Measurements from ENCODE around the gene MRTFA. TPM values are rescaled to one million over a fixed set of nuclear protein-coding genes. Genes with fewer than 3 reads are reported as not detected.

Gene MRTFA
- total RNA-seq, 1 donor from 2014 or later, result 115 TPM

GRCh38 chr22:40642316-40642715 lies 5.8 kb upstream of the MRTFA start:
- H3K9me3 Mint-ChIP-seq, result no peaks in the 10 kb centered on the region
- H3K4me1 Mint-ChIP-seq, result peaks cover 13% of the 10 kb centered on the region
- ChIA-PET CTCF (interaction anchor here (2.1 kb wide), 1 partner anchor 117 kb away, joined by 9 read pairs; no protein-coding TSS in a partner anchor), POLR2A (interaction anchor here (0.5 kb wide), 1 partner anchor 33 kb away, joined by 4 read pairs; no protein-coding TSS in a partner anchor)
- no peaks in the 10 kb centered on the region for H3K27me3 Mint-ChIP-seq
- no peak overlapping the region for H3K27ac Mint-ChIP-seq
- intact Hi-C loops (cut with micrococcal nuclease), result no loop called here
- peaks cover under 1% of the 10 kb centered on the region for H3K36me3 Mint-ChIP-seq (ENCODE audit: low read depth)
- TF ChIP-seq CTCF (IDR thresholded peaks at IDR 0.05), result no peak
- no peak overlapping the region for H3K4me3 Mint-ChIP-seq
- no peak for ATAC-seq (ENCODE audit: low read depth)
- no peak for DNase-seq

DNA sequence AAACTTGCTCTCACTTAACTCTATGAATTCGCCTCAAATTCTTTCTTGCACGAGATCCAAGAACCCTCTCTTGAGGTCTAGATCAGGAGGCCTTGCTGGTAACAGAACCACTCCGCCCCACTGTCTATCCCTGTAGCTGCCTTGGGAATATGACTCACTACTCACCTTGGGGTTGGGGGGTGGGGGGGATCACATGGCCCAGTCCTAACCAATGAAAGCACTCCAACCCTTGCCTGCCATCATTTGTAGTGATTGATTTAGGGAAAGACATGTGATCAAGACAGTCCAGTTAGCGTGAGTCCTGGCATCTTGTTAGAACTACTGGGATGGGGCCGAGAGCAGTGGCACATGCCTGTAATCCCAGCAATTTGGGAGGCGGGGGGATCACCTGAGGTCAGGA lies 4.8 kb upstream of the MRTFA start:
- no peak for TF ChIP-seq CTCF (IDR thresholded peaks at IDR 0.05)
- Mint-ChIP-seq H3K36me3 (ENCODE audit: low read depth) (peaks cover 7% of the 10 kb centered on the region), H3K27ac (no peak overlapping the region), H3K27me3 (no peaks in the 10 kb centered on the region), H3K4me1 (peaks cover 14% of the 10 kb centered on the region), H3K4me3 (no peak overlapping the region), H3K9me3 (no peaks in the 10 kb centered on the region)
- DNase-seq (no peak), ATAC-seq (ENCODE audit: low read depth) (no peak)
- intact Hi-C loops (cut with micrococcal nuclease), result no loop called here
- ChIA-PET CTCF (interaction anchor here (2.1 kb wide), 1 partner anchor 116 kb away, joined by 9 read pairs; no protein-coding TSS in a partner anchor), POLR2A (no interaction called here)

DNA sequence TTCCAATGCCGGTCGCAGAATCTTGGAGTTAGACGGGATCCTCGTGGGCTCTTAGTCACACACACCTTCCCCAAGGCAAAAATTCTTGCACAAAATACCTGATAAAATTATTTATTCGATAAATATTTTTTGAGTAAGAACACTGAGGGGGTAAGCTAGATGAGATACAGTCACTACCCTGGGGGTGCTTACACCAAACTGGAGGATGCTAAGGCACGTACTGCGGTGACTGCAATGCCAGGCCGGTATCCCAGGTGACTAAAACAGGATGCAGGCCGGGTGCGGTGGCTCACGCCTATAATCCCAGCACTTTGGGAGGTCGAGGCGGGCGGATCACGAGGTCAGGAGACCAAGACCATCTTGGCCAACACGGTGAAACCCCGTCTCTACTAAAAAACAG lies 1.7 kb upstream of the MRTFA start:
- Mint-ChIP-seq H3K4me3 (peak overlapping the region; percentile 98), H3K36me3 (ENCODE audit: low read depth) (peaks cover 7% of the 10 kb centered on the region), H3K4me1 (peaks cover 31% of the 10 kb centered on the region), H3K27me3 (no peaks in the 10 kb centered on the region), H3K27ac (no peak overlapping the region), H3K9me3 (no peaks in the 10 kb centered on the region)
- CTCF ChIA-PET, result interaction anchor here (1.9 to 3.0 kb wide), 2 partner anchors 8 to 202 kb away, joined by 4 to 10 read pairs; no protein-coding TSS in a partner anchor
- no peak for TF ChIP-seq CTCF (IDR thresholded peaks at IDR 0.05)
- intact Hi-C loops (cut with micrococcal nuclease), result loop anchor here (5.0 to 10.0 kb wide), 3 partner anchors 266 to 593 kb away; partner anchors contain the start of gene SGSM3
- DNase-seq (no peak), ATAC-seq (ENCODE audit: low read depth) (no peak)
- POLR2A ChIA-PET, result interaction anchor here (2.1 to 3.0 kb wide), 3 partner anchors 8 to 114 kb away, joined by 18 to 41 read pairs (median 27); no protein-coding TSS in a partner anchor

DNA sequence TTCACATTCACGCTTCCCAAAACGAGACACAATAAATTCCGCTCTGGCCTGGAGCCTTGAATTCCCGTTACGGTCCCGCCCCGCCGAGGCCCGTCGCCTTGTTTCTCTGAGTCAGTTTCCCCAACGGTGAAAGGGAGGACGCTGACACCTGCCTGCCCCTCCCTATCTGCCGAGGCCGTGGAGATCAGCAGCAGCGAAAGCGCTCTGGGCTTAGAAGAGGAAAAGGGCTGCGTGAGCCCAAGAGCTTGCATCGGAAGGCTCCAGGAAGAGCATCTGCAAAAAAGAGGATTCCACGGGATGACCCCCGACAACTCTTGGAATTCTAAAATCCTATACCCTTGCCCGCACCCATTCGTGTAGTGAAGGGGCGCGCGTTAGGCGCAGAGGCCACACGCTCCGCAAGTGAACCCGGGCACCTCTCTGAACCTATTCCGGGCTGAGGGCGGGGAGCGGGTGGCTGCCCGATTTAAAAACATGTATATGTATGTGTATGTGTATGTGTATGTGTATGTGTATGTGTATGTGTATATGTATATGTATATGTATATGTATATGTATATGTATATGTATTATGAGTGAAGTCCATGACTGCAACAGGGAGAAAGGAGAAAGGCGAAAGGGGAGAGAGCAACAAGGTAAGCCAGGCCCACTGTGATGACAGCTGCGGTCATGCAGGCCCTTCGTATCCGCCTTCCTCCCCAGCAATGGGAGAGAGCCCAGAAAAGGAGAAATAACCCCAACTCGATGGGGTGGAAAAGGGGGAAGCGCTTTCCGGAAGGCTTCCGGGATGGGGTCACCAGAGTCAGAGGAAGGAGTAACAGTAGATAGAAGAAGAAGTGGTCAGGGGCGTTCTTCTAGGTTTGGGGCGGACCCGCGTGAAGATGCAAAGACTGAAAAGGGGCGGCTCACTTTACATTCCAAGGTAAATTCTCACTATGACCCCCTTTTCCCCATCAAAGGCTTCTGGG lies 948 bp upstream of the MRTFA start:
- no peaks in the 10 kb centered on the region for H3K9me3 Mint-ChIP-seq
- intact Hi-C loops (cut with micrococcal nuclease), result loop anchor here (1.0 to 10.0 kb wide), 7 partner anchors 45 to 593 kb away; partner anchors contain the start of genes SGSM3, ST13, TNRC6B and XPNPEP3
- DNase-seq, result no peak
- ChIA-PET CTCF (interaction anchor here (1.5 to 3.0 kb wide), 3 partner anchors 9 to 201 kb away, joined by 4 to 10 read pairs (median 9); no protein-coding TSS in a partner anchor), POLR2A (interaction anchor here (0.5 to 3.0 kb wide), 28 partner anchors 9 to 744 kb away, joined by 3 to 41 read pairs (median 5); partner anchors contain the start of genes ST13 and XPNPEP3)
- TF ChIP-seq CTCF (IDR thresholded peaks at IDR 0.05), result no peak
- peak; percentile 7 for ATAC-seq (ENCODE audit: low read depth)
- H3K27ac Mint-ChIP-seq, result peak overlapping the region; percentile 95
- peaks cover 7% of the 10 kb centered on the region for H3K36me3 Mint-ChIP-seq (ENCODE audit: low read depth)
- no peaks in the 10 kb centered on the region for H3K27me3 Mint-ChIP-seq
- peak overlapping the region; percentile 98 for H3K4me3 Mint-ChIP-seq
- peaks cover 38% of the 10 kb centered on the region for H3K4me1 Mint-ChIP-seq

All from activated B cell treated with CpG ODN at 0.5 μM for 24 hours (primary cell).